ENCODE measurements around the gene HMGB4.

The HMGB4 gene, protein sequence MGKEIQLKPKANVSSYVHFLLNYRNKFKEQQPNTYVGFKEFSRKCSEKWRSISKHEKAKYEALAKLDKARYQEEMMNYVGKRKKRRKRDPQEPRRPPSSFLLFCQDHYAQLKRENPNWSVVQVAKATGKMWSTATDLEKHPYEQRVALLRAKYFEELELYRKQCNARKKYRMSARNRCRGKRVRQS

DNA sequence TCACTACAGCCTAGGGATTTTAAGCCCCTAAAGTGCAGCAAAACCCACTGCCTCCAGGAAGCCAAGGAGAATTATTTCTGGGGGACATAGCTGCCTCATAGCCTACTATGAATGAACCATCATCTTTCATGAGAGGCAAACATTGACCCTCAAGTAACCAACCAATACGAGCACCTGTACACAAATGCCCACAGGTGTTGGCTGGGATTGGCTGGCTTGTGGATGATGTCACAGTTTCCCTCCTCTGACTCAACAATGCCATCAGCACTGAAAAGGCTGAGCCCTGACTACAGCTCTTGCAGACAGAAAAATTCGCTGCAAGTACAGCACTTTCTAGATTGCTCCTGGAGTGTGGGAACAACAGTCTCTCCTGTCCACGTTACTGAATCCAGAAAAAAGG is at the start of gene HMGB4:
Gene HMGB4 (plus strand): TSS at position 301 of the 400 bp plus-strand sequence. CDS start 113 bp downstream, outside the sequence.
- DNase-seq = no peak

GRCh38 chr1:33814166-33814565 is 49.7 kb upstream of the HMGB4 start:
- DNase-seq = no peak

- no peak for DNase-seq
Observed at GRCh38 chr1:33815061-33815460, 48.8 kb upstream of the HMGB4 start.

DNA sequence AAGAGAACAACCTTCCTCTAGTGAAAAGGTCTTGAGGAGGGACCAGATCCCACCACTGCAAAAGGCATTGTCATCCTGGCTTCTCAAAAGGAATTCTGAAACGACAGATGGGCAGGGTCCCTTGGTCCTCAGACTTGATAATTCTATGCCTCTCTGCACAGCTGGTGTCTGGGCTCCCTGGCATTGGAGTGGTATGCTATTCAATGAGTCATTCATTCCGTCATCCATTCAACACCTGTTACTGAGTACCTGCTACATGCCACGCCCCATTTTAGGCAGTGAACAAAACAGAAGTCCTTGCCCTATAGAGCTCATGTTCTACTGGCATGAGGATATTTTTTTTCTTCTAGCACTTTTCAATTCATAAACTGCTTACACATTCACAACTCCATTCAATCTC is 45.8 kb upstream of the HMGB4 start:
- no peak for DNase-seq

DNA sequence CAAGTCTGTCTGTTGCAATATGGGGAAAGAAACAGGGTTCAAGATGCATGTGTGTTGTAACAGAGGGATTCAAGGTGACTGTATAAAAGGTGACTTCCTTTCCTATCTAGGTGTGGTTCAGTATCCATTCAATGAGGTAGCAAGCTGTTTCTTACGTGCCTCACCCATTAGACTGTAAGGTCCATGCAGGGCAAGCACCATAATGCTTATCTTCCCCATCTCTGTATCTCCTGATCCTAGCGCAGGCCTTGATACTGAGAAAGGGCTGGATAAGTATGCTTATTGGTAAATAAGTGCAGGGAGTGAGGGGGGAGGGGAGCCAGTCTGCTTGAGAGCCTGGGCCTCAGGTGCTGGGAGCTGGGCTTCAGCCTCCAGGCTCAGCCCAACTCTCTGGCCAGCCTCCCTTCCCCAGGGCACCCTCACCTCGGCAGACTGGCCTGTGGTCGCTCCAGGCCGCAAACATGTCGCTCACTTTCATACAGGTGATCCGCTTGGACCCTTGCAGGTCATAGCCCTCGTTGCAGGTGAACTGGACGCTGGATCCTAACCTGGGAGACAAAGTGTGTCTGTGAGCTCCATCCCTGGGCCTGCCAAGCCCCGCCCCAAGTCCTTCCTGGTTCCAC is 44.5 kb upstream of the HMGB4 start:
- no peak for DNase-seq

DNA sequence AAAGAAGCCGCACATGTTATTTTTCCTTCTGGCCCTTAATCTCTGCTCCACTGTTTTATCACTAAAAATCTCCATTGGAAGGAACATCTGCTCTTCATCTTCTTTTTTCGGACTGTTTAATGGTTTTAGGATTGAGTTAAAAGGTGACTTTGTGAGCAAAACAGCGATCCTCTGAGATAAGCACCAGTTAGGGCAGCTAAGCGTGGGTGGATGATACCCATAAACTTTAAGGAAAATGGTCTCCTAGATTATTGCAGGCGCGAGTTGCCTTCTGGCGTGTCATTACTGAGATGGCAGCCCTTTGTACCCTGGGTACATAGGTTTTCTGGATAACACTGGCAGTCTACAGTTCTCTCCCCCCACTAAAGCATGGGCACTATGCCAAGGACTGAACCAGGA is 44.0 kb upstream of the HMGB4 start:
- DNase-seq = no peak

GRCh38 chr1:33820804-33821203 is 43.1 kb upstream of the HMGB4 start:
- DNase-seq = no peak

DNA sequence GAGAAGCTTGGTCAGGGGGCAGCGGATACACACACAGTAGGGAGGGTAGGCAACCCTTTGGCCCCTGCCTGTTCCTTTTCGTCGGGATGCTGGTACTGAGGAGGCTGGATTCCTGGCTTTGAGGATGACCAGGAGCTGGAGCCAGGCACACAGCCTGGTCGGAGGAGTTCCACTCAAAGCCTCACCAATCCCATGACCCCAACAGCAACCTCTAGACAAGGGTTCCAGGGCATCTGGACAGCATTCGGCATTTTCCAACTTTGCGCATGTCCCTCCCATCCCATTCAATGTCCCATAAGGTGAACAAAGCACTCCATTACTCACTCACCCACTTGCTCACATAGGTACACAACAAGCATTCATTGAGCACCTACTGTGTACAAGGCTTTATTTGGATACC is 42.6 kb upstream of the HMGB4 start:
- DNase-seq = no peak

- no peak for DNase-seq
Observed at GRCh38 chr1:33822396-33822795, 41.5 kb upstream of the HMGB4 start.

- no peak for DNase-seq
Observed at GRCh38 chr1:33823401-33823800, 40.5 kb upstream of the HMGB4 start.

DNA sequence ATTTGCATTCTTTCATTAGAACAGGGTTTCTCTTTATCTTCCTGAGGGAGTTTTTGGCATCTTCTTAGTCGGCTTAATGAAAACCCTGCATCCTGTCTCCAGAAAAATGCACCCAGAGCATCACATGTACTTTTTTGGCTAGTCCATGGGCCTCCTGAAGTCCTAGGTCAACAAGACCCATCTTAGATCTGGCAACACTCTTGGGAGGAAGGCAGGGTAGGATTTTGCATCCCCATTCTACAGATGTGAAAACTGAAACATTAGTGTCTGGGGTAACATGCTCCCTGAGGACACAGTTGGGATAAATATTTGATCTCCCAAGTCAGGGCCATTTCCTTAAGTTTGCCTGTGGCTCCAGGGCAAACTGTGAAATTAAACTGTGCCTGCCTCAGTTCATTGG is 40.0 kb upstream of the HMGB4 start:
- DNase-seq = no peak

DNA sequence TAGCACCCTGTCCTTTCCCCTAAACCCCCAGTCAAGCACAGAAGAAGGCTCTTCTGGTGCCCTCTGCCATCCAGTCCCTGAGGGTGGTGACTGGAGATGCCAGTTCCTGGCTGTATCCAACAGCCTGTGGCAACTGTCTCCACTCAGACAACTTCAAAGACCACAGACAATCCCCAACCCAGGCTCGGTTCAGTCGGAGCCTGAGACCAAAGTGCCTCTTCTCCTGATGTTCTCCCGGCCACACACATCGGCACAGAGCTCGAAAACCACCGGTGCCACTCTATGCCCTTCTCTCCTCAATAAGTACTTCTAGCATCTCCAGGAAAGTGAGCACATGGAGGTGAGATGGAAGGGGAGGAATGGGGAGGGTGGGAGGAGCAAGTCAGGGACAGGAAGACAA is 39.6 kb upstream of the HMGB4 start:
- DNase-seq = no peak

GRCh38 chr1:33824971-33825370 is 38.9 kb upstream of the HMGB4 start:
- no peak for DNase-seq

GRCh38 chr1:33825506-33825905 is 38.4 kb upstream of the HMGB4 start:
- no peak for DNase-seq

DNA sequence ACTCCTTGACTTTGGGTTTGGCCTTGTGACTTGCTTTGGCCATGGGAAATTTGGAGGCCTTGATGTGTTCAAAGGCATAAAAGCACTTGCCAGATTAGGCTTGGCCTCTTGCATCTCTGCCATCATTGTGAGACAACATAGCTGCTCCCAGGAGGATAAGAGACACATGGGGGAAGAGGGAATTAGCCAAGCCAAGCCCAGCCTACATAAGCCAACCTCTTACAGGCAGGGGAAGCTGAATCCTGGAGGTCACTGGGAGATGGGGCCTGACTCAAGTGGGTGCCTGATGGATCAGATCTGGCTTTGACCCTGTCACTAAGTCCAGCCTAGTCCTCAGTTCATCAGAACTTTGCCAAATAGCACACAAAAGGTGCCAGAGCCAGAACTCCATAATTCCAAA is 37.6 kb upstream of the HMGB4 start:
- DNase-seq = no peak

GRCh38 chr1:33826711-33827110 is 37.2 kb upstream of the HMGB4 start:
- no peak for DNase-seq

DNA sequence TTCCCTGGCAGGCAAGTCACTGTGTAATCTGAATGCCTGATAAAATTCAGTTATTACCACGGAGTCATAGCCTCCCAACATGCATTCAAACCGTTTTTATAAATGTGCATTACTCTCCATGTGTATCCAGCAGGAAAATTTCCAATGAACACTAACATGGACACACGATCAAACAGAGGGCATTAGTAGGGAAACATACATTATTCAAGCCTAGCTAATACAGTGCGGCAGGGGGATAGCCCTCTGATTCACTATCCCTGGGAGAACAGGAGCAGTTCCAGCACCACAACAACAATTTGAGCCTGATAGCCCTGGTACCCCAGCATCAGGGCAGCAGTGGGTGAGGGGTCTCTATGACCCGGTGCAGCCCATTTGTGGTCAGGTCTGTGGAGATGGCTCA is 35.8 kb upstream of the HMGB4 start:
- DNase-seq = no peak

DNA sequence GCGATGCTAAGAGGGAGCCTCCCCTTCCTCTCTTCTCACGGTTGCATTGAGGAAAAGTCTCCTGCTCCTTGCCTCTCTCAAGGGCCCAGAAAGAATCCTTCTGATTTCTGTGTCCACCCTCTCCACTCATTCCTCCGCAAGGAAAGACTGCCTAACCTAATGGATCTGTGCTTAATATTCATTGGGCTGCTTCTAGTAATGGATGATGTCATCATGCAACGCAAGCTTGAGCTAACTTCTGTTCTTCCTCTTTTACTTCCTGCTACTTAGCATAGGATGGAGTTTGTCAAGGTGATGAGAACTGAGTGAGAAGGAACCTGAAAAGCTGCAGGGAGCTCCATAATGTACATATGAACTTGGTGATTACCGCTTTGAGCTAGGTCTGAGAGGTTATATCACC is 35.2 kb upstream of the HMGB4 start:
- DNase-seq = no peak

DNA sequence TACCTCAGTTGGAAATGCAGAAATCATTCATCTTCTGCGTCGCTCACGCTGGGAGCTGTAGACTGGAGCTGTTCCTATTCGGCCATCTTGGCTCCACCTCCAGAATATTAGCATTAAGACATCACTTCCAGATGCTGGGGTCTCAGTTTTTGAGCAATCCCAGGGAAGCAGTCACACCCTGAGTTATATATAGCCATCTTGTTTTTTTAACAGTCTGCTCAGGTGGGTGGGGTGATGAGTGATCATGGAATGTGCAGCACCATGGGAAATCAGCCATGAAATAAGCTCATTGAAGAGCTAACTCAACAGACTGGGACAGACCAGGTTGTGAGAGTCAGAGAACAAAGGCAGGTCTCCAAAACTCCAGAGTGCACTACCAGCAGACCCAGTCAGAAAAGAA is 27.0 kb upstream of the HMGB4 start:
- no peak for DNase-seq

DNA sequence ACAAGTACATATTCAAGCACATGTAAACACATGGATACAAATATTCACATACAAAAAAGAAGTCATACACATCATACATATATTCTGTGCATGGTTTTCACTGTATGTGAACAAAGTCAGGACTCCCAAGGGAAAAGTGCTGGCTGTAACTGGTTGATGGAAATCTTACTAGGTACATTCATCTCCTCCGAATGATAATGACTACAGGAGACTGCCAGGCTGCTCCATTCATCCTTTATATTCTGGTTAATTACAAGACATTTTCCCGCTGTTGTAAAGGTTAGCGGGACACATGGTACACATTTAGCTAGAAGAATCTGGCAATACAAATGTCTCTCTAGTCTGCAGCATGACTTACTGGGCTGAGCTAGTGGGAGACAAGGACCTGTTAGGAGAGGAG is 26.2 kb upstream of the HMGB4 start:
- DNase-seq = no peak

GRCh38 chr1:33841494-33841893 is 22.4 kb upstream of the HMGB4 start:
- DNase-seq = no peak

DNA sequence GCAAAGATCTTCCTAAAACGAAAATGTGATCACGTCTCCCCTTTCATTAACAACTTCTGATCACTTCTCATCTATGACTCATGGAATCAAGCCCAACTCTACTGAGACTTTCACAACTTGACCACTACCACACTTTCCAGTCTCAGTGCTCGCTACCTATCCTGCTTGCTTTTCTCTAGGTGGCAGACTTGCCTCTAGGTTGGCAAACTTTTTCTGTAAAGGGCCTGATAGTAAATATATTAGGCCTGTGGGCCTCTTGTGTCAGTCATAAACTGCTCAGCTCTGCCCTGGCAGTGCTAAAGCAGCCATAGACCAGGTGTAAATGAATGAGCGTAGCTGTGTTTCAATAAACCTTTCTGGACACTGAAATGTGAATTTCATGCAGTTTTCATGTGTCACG is 21.5 kb upstream of the HMGB4 start:
- no peak for DNase-seq

DNA sequence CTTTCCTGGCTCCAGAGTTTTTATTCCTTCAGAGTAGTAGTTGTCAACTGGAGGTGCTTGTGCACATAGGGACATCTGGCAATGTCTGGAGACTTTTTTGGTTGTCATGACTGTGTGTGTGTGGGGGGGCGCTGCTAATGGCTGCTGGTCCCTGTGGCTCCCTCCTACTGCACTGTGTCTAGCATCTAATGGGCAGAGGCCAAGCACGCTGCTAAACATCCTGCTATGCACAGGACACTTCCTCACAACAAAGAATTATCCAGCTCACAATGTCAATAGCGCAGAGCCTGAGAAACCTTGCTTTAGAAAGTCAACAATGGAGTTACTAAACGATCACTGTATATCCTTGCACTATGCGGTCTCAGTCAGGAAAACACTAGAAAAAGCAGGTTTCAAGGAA is 19.7 kb upstream of the HMGB4 start:
- no peak for DNase-seq

GRCh38 chr1:33846861-33847260 is 17.0 kb upstream of the HMGB4 start:
- DNase-seq = no peak

DNA sequence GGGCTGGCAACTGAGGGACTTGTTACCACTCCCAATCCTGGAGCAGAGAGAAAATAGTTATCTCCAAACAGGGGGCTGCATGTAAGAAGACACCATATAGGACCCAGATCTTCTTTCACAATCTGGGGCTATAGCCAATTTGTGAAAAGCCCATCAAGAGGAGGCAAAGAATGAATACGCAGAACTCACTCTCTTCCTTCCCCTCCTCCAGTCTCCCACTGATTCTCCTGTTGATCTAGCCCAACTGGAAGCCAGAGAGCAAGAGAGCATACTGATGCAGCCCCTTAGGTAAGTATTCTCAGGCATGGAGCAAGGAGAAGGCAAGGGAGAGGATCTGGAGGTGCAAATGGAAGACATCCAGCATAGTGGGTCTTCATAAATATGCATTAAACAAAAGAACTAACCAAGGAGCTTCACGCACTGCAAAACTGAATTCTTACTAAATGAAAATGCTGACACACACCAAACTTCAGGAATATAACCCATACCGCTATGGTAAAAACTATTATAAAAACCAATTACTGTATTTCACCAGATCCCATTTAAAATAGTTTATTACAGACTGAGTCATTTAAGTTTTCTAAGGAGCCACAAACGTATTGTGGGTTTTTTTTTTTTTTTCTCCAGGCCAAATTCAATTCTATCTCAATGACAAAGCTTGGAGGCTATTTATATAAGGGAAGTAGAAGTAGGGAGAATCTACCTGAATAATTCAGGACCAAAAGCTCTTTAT is 15.5 kb upstream of the HMGB4 start:
- DNase-seq = no peak

Data from activated T-cell treated with anti-CD3 and anti-CD28 coated beads, Interleukin-2, amount 50 U/mL, for 1 hour (primary cell).